CD4-positive, alpha-beta memory T cell (primary cell): Measurements from ENCODE around the gene SPRR4. TPM values are rescaled to one million over a fixed set of nuclear protein-coding genes. Genes with fewer than 3 reads are reported as not detected.

Experiments used
- CTCF ChIA-PET: fragments of 350-600 bp; sonication (Branson Sonifier 250); formaldehyde crosslinking; loops from one replicate; lab custom pipeline; 2021; ENCODE audit warnings: inconsistent platforms; ENCODE audit not compliant: partially characterized antibody; lab: Charles Lee
- POLR2A ChIA-PET: fragments of 350-600 bp; sonication (Branson Sonifier 250); formaldehyde crosslinking; loops from one replicate; lab custom pipeline; 2021; ENCODE audit not compliant: partially characterized antibody; lab: Charles Lee
- DNase-seq, 5 donors: peaks; one replicate each; pipeline versions ENCODE4 v3.0.0 to v3.0.0-alpha.2; 2020 to 2022; ENCODE audit warnings: mixed read lengths in 1 of 5
- H3K27ac ChIP-seq: one replicate; pipeline ENCODE4 v1.7.0; 2013; ENCODE audit warnings: low read depth, low read length
- H3K27me3 ChIP-seq: 2 replicates; pipeline ENCODE4 v1.7.0; 2013; ENCODE audit warnings: mild to moderate bottlenecking, low read length, moderate library complexity; ENCODE audit not compliant: insufficient read depth
- H3K36me3 ChIP-seq: 2 replicates; pipeline ENCODE4 v1.7.0; 2013; ENCODE audit warnings: mild to moderate bottlenecking, low read length, moderate library complexity; ENCODE audit not compliant: insufficient read depth
- H3K4me1 ChIP-seq: 2 replicates; pipeline ENCODE4 v1.7.0; 2013; ENCODE audit warnings: mild to moderate bottlenecking, low read length, moderate library complexity; ENCODE audit not compliant: insufficient read depth
- H3K4me3 ChIP-seq, 2 donors: one replicate each; pipeline ENCODE4 v1.7.0; 2013; ENCODE audit warnings: low read length in 2 of 2, mild to moderate bottlenecking in 1 of 2
- H3K9me3 ChIP-seq, 2 donors: one replicate each; pipeline ENCODE4 v1.7.0; 2013; ENCODE audit warnings: low read length in 2 of 2, control low read depth in 1 of 2; ENCODE audit not compliant: control insufficient read depth in 1 of 2
- H3K27ac Mint-ChIP-seq, 7 donors: one replicate each; pipeline ENCODE4 v1.8.0; 2020 to 2021; ENCODE audit warnings: mixed read lengths in 7 of 7, mild to moderate bottlenecking in 6 of 7, inconsistent platforms in 3 of 7, moderate library complexity in 3 of 7
- H3K27me3 Mint-ChIP-seq, 2 donors: one replicate each; pipeline ENCODE4 v1.8.0; 2020 to 2021; ENCODE audit warnings: mixed read lengths in 2 of 2
- H3K36me3 Mint-ChIP-seq, 2 donors: one replicate each; pipeline ENCODE4 v1.8.0; 2020 to 2021; ENCODE audit warnings: mixed read lengths in 2 of 2, inconsistent platforms in 1 of 2, mild to moderate bottlenecking in 1 of 2
- H3K4me1 Mint-ChIP-seq, 4 donors: one replicate each; pipeline ENCODE4 v1.8.0; 2020 to 2021; ENCODE audit warnings: mixed read lengths in 4 of 4, mild to moderate bottlenecking in 1 of 4
- H3K4me3 Mint-ChIP-seq, 8 donors: one replicate each; pipeline ENCODE4 v1.8.0; 2020 to 2021; ENCODE audit warnings: mixed read lengths in 8 of 8, mild to moderate bottlenecking in 7 of 8, moderate library complexity in 6 of 8, inconsistent platforms in 3 of 8
- H3K9me3 Mint-ChIP-seq, 8 donors: one replicate each; pipeline ENCODE4 v1.8.0; 2020 to 2021; ENCODE audit warnings: mixed read lengths in 8 of 8, mild to moderate bottlenecking in 5 of 8, inconsistent platforms in 3 of 8, moderate library complexity in 1 of 8
- intact Hi-C: fragments of 100-400 bp; cut with micrococcal nuclease; formaldehyde crosslinking; loops from one replicate; pipeline ENCODE4 v1.15.1; 2023
- polyA plus RNA-seq, 2 donors: library from polyadenylated mRNA; unstranded; fragments of 300-500 nt; fragmentation: Illumina TruSeq; gene quantifications; one replicate each; pipeline ENCODE4 v1.2.3, GENCODE V29; 2021
- total RNA-seq, 2 experiments: library from RNA; stranded (reverse); gene quantifications; one replicate each; pipeline ENCODE4 v1.2.3, GENCODE V29; 2021

SPRR4 gene
- total RNA-seq: not detected
- not detected for polyA plus RNA-seq

DNA sequence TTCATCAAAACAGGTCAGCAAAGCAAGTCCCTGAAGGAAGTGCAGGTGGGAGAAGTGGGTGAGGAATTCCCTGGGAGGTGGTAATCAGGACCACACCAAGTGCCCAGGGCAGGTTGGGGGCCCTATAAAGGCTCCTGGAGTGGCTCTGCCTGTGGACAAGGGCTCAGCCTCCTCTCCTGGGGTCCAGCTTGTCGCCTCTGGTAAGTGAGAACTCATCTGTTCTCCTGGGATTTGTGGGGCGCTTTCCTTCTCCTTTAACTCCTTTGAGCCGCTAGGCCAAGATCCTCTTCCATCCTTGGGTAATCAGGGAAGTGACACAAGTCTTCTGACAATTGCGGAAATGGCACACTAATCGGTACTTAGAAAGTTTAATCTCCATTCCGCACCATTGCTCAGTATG, at the start of gene SPRR4:
Gene SPRR4, plus strand, starts transcription at position 154 of the 400 bp plus-strand sequence. CDS start 1,243 bp downstream, outside the sequence.
- Mint-ChIP-seq H3K4me1 (no peaks in the 10 kb centered on the region), H3K4me3 (no peak within 1 kb of the TSS), H3K27ac (no peak within 1 kb of the TSS), H3K27me3 (peaks cover 12 to 15% of the 10 kb centered on the region in 2 donors), H3K9me3 (peaks cover 0 to 2% (median 0%) of the 10 kb centered on the region in 8 donors), H3K36me3 (no peaks in the 10 kb centered on the region)
- Histone ChIP-seq H3K9me3 (no peaks in the 10 kb centered on the region), H3K4me3 (no peak within 1 kb of the TSS), H3K36me3 (no peaks in the 10 kb centered on the region), H3K27ac (no peak within 1 kb of the TSS), H3K27me3 (no peaks in the 10 kb centered on the region), H3K4me1 (no peaks in the 10 kb centered on the region)
- ChIA-PET POLR2A (no interaction called here), CTCF (no interaction called here)
- no peak for DNase-seq
- intact Hi-C loops: no loop called here

- H3K4me1 ChIP-seq: no peaks in the 10 kb centered on the region
- intact Hi-C loops: no loop called here
Measured at GRCh38 chr1:152924191-152924590, 46.3 kb upstream of the SPRR4 start.

DNA sequence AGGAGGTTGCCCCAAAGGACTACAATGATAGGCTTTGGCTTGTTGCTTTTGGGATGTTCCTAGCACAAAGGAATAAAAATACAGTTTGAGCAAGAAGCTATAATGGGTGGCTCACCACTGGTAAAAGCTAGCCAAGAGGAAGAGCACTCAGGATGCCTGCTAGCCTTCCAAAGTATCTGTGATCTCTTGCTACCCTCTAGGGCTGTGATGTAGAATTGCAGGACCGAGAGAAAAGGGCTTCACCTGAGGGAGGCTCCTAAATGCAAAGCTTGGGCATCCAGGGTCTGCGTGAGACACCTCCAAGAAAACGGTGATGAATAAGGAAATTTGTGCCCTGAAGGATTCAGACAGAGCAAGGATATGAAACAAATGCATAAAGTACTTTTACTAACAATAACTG, 44.4 kb upstream of the SPRR4 start:
- no peak overlapping the region for H3K4me3 Mint-ChIP-seq
- no peaks in the 10 kb centered on the region for H3K36me3 Mint-ChIP-seq
- no peaks in the 10 kb centered on the region for H3K4me1 Mint-ChIP-seq
- Histone ChIP-seq H3K27me3 (no peaks in the 10 kb centered on the region), H3K27ac (no peak overlapping the region), H3K9me3 (no peaks in the 10 kb centered on the region), H3K4me1 (no peaks in the 10 kb centered on the region), H3K4me3 (no peak overlapping the region), H3K36me3 (no peaks in the 10 kb centered on the region)
- intact Hi-C loops: no loop called here
- H3K27ac Mint-ChIP-seq: no peak overlapping the region
- POLR2A ChIA-PET: no interaction called here
- H3K27me3 Mint-ChIP-seq: peaks cover 2 to 10% of the 10 kb centered on the region in 2 donors
- H3K9me3 Mint-ChIP-seq: peaks cover 0 to 4% (median 0%) of the 10 kb centered on the region in 8 donors
- CTCF ChIA-PET: no interaction called here
- DNase-seq: no peak

More at GRCh38 chr1:152924191-152924590, 46.3 kb upstream of the SPRR4 start:
- Mint-ChIP-seq H3K36me3 (no peaks in the 10 kb centered on the region), H3K4me1 (no peaks in the 10 kb centered on the region), H3K4me3 (no peak overlapping the region), H3K27me3 (peaks cover 2 to 11% of the 10 kb centered on the region in 2 donors), H3K9me3 (peaks cover 0 to 5% (median 0%) of the 10 kb centered on the region in 8 donors), H3K27ac (no peak overlapping the region)
- no peaks in the 10 kb centered on the region for H3K9me3 ChIP-seq
- CTCF ChIA-PET: interaction anchor here (1.5 kb wide), 1 partner anchor 54 kb away, joined by 3 read pairs; no protein-coding TSS in a partner anchor
- DNase-seq: no peak
- POLR2A ChIA-PET: no interaction called here
- no peak overlapping the region for H3K4me3 ChIP-seq
- no peaks in the 10 kb centered on the region for H3K27me3 ChIP-seq
- H3K36me3 ChIP-seq: no peaks in the 10 kb centered on the region
- H3K27ac ChIP-seq: no peak overlapping the region

GRCh38 chr1:152928671-152929070, 41.8 kb upstream of the SPRR4 start:
- no peak overlapping the region for H3K27ac Mint-ChIP-seq
- H3K9me3 ChIP-seq: no peaks in the 10 kb centered on the region
- H3K4me3 ChIP-seq: no peak overlapping the region
- H3K4me1 ChIP-seq: no peaks in the 10 kb centered on the region
- no peaks in the 10 kb centered on the region for H3K4me1 Mint-ChIP-seq
- intact Hi-C loops: no loop called here
- H3K27ac ChIP-seq: no peak overlapping the region
- H3K9me3 Mint-ChIP-seq: peaks cover 0 to 4% (median 0%) of the 10 kb centered on the region in 8 donors
- ChIA-PET POLR2A (no interaction called here), CTCF (no interaction called here)
- no peak overlapping the region for H3K4me3 Mint-ChIP-seq
- no peaks in the 10 kb centered on the region for H3K36me3 ChIP-seq
- H3K27me3 ChIP-seq: no peaks in the 10 kb centered on the region
- no peaks in the 10 kb centered on the region for H3K36me3 Mint-ChIP-seq
- no peak for DNase-seq
- H3K27me3 Mint-ChIP-seq: peaks cover 0 to 9% of the 10 kb centered on the region in 2 donors

DNA sequence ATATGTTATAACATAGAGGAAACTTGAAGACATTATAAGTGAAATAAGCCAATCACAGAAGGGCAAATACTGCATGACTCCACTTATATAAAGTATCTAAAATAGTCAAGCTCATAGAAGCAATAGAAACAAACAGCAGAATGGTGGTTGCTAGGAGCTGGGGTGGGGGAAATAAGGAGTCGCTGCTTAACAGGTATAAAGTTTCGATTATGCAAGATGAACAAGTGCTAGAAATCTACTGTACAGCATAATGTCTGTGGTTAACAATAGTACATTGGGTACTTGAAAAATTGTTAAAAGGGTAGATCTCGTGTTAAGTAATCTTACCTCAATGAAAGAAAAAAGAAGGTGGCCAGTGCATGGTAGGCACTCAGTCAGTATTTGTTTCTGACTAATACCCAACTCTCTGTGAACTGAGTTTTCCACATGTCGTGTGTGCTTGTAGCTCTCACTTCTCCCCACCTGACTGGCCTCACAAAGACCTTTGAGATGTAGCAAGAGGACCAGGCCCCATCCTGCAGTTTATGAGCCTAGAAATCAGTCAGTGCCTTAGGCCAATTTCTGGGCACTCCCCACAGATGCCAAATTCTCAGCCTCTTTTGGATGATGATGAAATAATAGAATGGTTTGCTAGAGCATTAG, 38.2 kb upstream of the SPRR4 start:
- ChIA-PET POLR2A (no interaction called here), CTCF (no interaction called here)
- Histone ChIP-seq H3K4me3 (no peak overlapping the region), H3K9me3 (no peaks in the 10 kb centered on the region), H3K27ac (no peak overlapping the region), H3K36me3 (no peaks in the 10 kb centered on the region), H3K27me3 (no peaks in the 10 kb centered on the region), H3K4me1 (no peaks in the 10 kb centered on the region)
- intact Hi-C loops: no loop called here
- Mint-ChIP-seq H3K4me1 (no peaks in the 10 kb centered on the region), H3K27ac (no peak overlapping the region), H3K27me3 (peaks cover 4 to 13% of the 10 kb centered on the region in 2 donors), H3K4me3 (no peak overlapping the region), H3K9me3 (peaks cover 0 to 4% (median 0%) of the 10 kb centered on the region in 8 donors), H3K36me3 (no peaks in the 10 kb centered on the region)
- no peak for DNase-seq

DNA sequence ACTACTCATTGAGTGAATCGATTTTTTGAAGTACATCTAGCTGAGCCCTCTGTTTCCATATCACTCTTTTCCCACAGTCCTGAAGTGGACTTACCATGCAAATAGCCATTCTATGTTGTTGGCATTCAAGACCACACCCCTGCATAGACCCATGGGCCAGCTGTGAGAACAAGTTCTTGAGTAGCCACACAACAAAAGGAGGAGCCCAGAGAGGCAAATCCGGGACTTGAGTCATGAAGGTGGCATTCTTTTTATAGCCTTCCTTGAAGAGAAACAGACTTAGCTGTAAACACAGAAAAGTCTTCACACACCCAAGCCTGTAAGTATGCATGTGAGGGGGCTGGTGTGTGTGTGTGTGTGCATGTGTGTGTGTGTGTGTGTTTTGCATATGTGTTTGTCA, 37.3 kb upstream of the SPRR4 start:
- POLR2A ChIA-PET: no interaction called here
- no peak overlapping the region for H3K4me3 ChIP-seq
- H3K9me3 ChIP-seq: no peaks in the 10 kb centered on the region
- Mint-ChIP-seq H3K36me3 (no peaks in the 10 kb centered on the region), H3K27me3 (peaks cover 4 to 13% of the 10 kb centered on the region in 2 donors), H3K4me1 (no peaks in the 10 kb centered on the region), H3K9me3 (peaks cover 0 to 4% (median 0%) of the 10 kb centered on the region in 8 donors), H3K4me3 (no peak overlapping the region), H3K27ac (no peak overlapping the region)
- no peaks in the 10 kb centered on the region for H3K36me3 ChIP-seq
- intact Hi-C loops: no loop called here
- no peak for DNase-seq
- CTCF ChIA-PET: no interaction called here
- no peak overlapping the region for H3K27ac ChIP-seq
- H3K27me3 ChIP-seq: no peaks in the 10 kb centered on the region
- no peaks in the 10 kb centered on the region for H3K4me1 ChIP-seq

- Histone ChIP-seq H3K36me3 (no peaks in the 10 kb centered on the region), H3K27me3 (no peaks in the 10 kb centered on the region), H3K4me3 (no peak overlapping the region), H3K27ac (no peak overlapping the region), H3K9me3 (no peaks in the 10 kb centered on the region), H3K4me1 (no peaks in the 10 kb centered on the region)
- H3K4me3 Mint-ChIP-seq: no peak overlapping the region
- H3K27ac Mint-ChIP-seq: no peak overlapping the region
- no peaks in the 10 kb centered on the region for H3K4me1 Mint-ChIP-seq
- ChIA-PET POLR2A (no interaction called here), CTCF (no interaction called here)
- no peaks in the 10 kb centered on the region for H3K36me3 Mint-ChIP-seq
- H3K9me3 Mint-ChIP-seq: peaks cover 0 to 7% (median under 1%) of the 10 kb centered on the region in 8 donors
- intact Hi-C loops: no loop called here
- peaks cover 8 to 10% of the 10 kb centered on the region in 2 donors for H3K27me3 Mint-ChIP-seq
- DNase-seq: no peak
Measured at GRCh38 chr1:152940614-152941013, 29.8 kb upstream of the SPRR4 start.
